ENCODE measurements around the gene LMTK3.

LMTK3 gene

DNA sequence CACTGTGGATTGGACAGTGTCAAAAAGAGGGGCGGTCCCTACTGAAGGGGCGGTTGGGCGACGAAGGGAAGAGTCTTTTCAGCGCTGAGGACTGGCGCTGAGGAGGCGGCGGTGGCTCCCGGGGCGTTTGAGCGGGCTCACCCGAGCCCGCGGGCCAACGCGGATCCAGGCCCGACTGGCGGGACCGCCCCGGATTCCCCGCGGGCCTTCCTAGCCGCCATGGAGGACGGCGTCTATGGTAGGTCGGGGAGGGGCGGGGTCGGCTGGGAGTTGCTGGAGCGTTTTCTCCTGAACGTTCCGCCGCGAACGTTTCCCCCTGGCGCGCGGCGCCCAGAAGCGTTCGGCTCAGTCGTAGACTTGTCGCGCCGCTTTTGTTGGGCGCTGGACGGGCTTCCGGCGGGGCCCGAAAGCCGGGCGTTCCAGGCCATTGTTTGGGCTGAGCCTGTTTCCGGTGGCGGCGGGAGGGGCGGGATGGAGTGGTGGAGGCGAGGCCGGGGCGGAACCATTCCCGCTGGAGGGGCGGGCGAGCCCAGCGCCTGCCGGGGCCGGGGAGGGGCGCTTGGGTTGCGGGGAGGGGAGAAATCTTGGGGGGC, 42.2 kb downstream of the LMTK3 start, which contains the start of gene CYTH2:
CYTH2 (plus strand) TSS at position 81 of the 593 bp plus-strand sequence; CDS start at position 220, 139 bp downstream.
- DNase-seq (ENCODE audit: low read depth), result peak; percentile 44

- peak; percentile 97 for DNase-seq (ENCODE audit: low read depth)
These were observed 42.8 kb downstream of the LMTK3 start for GRCh38 chr19:48468772-48469288.

DNA sequence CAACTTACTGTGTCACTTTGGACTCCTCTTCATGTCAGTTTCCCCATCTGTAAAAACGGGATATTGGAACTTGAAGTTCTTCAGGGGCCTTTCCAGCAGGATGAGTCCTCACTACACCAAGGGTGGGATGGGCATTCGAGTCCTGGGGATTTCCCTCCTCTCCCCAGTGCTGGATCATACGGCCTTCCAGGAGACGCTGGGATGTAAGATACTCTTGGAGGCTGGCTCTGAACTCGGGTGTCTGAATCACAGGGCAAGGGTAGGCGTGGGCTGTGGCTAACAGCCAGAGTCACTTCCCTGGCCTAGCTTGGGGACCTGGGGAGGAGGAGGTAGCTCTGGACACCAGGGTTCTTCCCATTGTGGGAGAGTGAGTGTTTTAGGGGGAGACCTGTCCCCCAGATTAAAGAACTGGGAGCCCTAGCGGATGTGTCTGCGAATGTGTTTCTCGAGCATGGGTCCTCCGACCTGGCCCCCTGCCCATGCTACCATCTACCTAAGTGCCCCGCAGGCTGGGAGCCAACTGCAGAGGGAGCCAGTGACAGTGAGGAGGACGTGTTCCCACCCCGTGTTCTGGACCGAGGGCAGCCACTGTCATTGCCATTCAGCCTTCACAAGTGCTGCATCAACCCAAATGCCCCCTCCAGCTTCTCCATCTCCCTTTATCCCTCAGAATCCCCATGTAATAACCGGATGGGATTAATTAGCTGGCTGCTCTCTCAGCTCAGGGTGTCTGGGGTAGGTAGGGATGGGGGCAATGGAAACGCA, 44.9 kb downstream of the LMTK3 start:
- DNase-seq (ENCODE audit: low read depth), result no peak

- no peak for DNase-seq (ENCODE audit: low read depth)
These were observed 46.4 kb downstream of the LMTK3 start for GRCh38 chr19:48465215-48465614.

DNA sequence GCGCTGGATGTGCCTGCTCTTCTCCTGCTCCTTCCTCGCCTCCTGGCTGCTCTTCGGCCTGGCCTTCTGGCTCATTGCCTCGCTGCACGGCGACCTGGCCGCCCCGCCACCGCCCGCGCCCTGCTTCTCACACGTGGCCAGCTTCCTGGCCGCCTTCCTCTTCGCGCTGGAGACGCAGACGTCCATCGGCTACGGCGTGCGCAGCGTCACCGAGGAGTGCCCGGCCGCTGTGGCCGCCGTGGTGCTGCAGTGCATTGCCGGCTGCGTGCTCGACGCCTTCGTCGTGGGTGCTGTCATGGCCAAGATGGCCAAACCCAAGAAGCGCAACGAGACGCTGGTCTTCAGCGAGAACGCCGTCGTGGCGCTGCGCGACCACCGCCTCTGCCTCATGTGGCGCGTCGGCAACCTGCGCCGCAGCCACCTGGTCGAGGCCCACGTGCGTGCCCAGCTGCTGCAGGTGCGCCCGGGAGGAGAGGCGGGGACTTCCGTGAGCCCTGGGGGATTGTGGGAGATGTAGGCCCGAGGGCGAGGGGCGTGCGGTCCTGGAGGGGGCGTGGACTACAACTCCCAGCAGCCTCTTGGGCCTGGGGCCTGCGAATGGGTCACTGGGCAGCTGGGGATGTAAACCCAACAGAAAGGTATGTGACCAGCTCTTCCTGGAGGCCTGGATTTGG, 49.5 kb downstream of the LMTK3 start:
- DNase-seq (ENCODE audit: low read depth), result no peak

- DNase-seq (ENCODE audit: low read depth), result no peak
These were observed 50.0 kb downstream of the LMTK3 start for GRCh38 chr19:48461651-48461981.

GRCh38 chr19:48458016-48458415, 53.6 kb downstream of the LMTK3 start:
- DNase-seq (ENCODE audit: low read depth), result no peak

DNA sequence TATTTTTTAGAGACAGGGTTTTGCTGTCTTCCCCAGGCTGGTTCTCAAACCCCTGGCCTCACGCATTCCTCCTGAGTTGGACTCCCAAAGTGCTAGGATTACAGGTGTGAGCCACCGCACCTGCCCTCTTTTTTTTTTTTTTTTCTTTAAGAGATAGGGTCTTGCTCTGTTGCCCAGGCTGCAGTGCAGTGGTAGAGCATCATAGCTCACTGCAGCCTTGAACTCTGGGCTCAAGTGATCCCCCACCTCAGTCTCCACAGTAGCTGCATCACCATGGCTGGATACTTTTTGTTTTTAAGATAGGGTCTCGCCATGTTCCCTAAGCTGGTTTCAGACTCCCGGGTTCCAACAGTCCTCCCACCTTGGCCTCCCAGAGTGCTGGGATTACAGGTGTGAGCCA, 54.8 kb downstream of the LMTK3 start:
- no peak for DNase-seq (ENCODE audit: low read depth)

DNA sequence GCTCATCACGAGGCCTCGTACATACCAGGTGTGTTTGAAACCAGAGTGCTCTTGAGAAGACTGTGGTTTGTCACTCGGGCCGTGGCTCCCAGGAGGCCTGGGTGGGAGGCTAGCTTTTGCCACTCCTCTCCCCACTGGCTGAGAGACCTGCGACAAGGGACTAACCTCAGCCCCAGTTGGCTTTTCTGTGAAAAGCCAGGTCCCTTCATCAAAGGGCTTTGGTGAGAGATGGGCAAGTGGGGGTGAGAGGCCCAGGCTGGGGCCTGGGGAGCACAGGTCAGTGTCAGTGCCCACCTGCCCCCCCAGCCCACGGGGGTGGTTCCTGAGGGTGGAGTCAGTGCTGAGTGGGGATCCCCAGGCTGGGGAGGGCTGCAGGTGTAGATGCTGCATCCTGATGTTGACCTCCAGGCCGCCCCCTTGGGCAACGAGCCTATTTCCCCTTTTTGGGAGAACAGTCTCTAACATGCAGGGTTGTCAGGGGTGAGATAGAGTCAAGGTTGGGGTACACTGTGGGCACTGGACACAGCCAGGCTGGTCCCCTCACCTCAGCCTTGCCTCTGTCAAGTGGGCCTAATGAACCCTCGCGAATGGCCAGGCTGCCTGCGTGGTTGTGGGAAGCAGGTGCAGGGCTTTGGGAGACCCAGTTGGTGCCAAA, 55.6 kb downstream of the LMTK3 start:
- no peak for DNase-seq (ENCODE audit: low read depth)

GRCh38 chr19:48455171-48455907, 56.3 kb downstream of the LMTK3 start, which contains the start of gene KCNJ14:
Gene KCNJ14, plus strand, starts transcription at chr19:48455574. Its CDS starts 6,151 bp downstream, at chr19:48461725.
- DNase-seq (ENCODE audit: low read depth), result no peak

- no peak for DNase-seq (ENCODE audit: low read depth)
These were observed 57.4 kb downstream of the LMTK3 start for GRCh38 chr19:48454150-48454730.

- DNase-seq (ENCODE audit: low read depth), result no peak
These were observed 59.1 kb downstream of the LMTK3 start for GRCh38 chr19:48452289-48453190.

DNA sequence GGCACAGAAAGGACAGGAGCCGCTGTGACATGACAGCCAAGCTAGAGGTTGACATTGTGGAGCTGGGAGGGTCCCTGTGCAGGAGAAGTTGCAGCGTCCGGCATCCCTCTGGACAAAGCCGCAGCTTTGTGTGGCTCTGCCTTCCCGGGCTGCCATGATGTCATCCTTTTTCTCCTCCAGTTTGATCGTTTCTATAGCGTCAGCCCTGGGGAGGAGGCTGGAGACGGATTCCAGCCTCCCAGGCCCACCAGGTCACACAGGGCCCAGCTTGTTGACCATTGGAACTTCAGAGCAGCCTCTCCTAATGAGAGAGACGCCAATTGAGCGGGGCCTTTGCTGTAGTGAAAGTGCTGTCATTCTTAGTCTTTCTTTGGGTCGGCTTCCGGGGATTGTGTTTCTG, 60.0 kb downstream of the LMTK3 start:
- no peak for DNase-seq (ENCODE audit: low read depth)

- DNase-seq (ENCODE audit: low read depth), result no peak
These were observed 60.8 kb downstream of the LMTK3 start for GRCh38 chr19:48450863-48451262.

DNA sequence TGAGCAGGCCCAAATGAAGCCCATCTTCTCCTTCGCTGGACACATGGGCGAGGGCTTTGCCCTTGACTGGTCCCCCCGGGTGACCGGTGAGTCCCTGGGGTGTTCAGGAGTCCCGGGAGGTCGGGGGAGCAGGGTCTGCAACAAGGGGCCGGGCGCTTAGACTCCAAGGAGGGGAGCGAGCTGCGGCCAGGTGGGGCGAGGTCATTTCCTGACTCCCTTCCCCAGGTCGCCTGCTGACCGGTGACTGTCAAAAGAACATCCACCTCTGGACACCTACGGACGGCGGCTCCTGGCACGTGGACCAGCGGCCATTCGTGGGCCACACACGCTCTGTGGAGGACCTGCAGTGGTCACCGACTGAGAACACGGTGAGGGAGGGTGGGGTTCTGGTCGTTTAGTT, 61.2 kb downstream of the LMTK3 start:
- DNase-seq (ENCODE audit: low read depth), result no peak

DNA sequence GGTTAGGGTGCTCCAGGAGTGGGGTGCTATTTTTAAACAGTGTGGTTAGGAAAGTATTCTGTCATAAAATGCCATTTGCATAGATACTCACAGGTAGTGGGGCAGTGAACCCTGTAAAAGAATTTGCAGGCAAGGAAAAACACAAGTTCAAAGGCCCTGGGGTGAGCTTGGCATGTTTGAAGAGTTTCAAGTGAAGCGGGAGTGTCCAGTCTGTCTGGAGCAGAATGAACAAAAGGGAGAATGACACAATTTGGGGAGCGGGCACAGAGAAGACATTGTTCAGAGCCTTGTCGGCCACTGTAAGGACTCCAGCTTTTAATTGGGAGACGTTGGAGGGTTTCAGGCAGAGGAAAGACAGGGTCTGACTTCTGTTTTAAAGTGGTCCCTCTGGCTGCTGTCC, 63.1 kb downstream of the LMTK3 start:
- DNase-seq (ENCODE audit: low read depth), result no peak

- DNase-seq (ENCODE audit: low read depth), result no peak
These were observed 65.1 kb downstream of the LMTK3 start for GRCh38 chr19:48446579-48446978.

- peak; percentile 84 for DNase-seq (ENCODE audit: low read depth)
These were observed 65.8 kb downstream of the LMTK3 start, which contains the start of gene GRWD1 for GRCh38 chr19:48445606-48446481. Gene GRWD1, plus strand, starts transcription at chr19:48445983. Its CDS starts 23 bp downstream, at chr19:48446006.

DNA sequence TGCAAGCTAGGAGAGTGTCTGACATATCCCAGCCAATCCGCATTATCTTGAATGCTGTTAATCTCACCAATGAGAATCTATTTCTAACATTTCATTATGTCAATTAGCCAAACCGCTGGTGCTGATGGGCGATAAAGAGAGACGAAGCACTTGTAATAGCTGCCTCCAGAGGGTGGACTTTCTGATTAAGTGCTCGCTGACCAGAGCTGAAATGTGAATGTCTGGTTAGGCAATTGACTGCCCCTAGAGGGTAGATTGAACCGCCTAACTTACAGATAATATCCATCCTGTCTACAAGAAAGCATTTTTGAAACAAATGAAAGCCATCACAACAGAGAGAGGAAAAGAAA, 66.4 kb downstream of the LMTK3 start:
- no peak for DNase-seq (ENCODE audit: low read depth)

- DNase-seq (ENCODE audit: low read depth), result no peak
These were observed 66.8 kb downstream of the LMTK3 start for GRCh38 chr19:48444936-48445200.
